Right hindlimb (tissue), 1 donor: Measurements from ENCODE around the gene PPM1B.
"Not testable (repeated sequence)": the region's sequence is repeated elsewhere in the genome, so short reads cannot be mapped to it uniquely, and the experiment has no call there.

Experiments
- DNase-seq: peaks from one replicate; pipeline ENCODE4 v3.0.0-alpha.2; 2018

Gene PPM1B

GRCh38 chr2:44164617-44165016 is 4.1 kb upstream of the PPM1B start:
- no peak for DNase-seq

GRCh38 chr2:44166096-44166495 is 2.6 kb upstream of the PPM1B start:
- no peak for DNase-seq

- no peak for DNase-seq
These were observed 1.3 kb upstream of the PPM1B start for GRCh38 chr2:44167311-44167907.

- DNase-seq, result peak; percentile 100
These were observed 581 bp upstream of the PPM1B start for GRCh38 chr2:44167908-44168680.

GRCh38 chr2:44169155-44169898 is 652 bp downstream of the PPM1B start:
- peak; percentile 66 for DNase-seq

GRCh38 chr2:44170311-44170717 is 1.6 kb downstream of the PPM1B start:
- no peak for DNase-seq

GRCh38 chr2:44171018-44171417 is 2.3 kb downstream of the PPM1B start:
- DNase-seq, result no peak

GRCh38 chr2:44171442-44171841 is 2.8 kb downstream of the PPM1B start:
- not testable (repeated sequence) for DNase-seq

- DNase-seq, result no peak
These were observed 3.9 kb downstream of the PPM1B start for GRCh38 chr2:44172576-44172975.

- no peak for DNase-seq
These were observed 10.3 kb downstream of the PPM1B start for GRCh38 chr2:44178950-44179349.

GRCh38 chr2:44181648-44182047 is 13.0 kb downstream of the PPM1B start:
- DNase-seq, result no peak

- no peak for DNase-seq
These were observed 15.4 kb downstream of the PPM1B start for GRCh38 chr2:44184106-44184505.

GRCh38 chr2:44186810-44187209 is 18.1 kb downstream of the PPM1B start:
- no peak for DNase-seq

GRCh38 chr2:44187251-44187650 is 18.6 kb downstream of the PPM1B start:
- DNase-seq, result no peak

- no peak for DNase-seq
These were observed 20.0 kb downstream of the PPM1B start for GRCh38 chr2:44188696-44189095.

- no peak for DNase-seq
These were observed 20.4 kb downstream of the PPM1B start for GRCh38 chr2:44189104-44189503.

GRCh38 chr2:44190526-44190925 is 21.9 kb downstream of the PPM1B start:
- no peak for DNase-seq

GRCh38 chr2:44191739-44192138 is 23.1 kb downstream of the PPM1B start:
- no peak for DNase-seq

- no peak for DNase-seq
These were observed 24.0 kb downstream of the PPM1B start for GRCh38 chr2:44192646-44193045.

GRCh38 chr2:44195714-44196113 is 27.0 kb downstream of the PPM1B start:
- DNase-seq, result no peak

GRCh38 chr2:44197816-44198215 is 29.1 kb downstream of the PPM1B start:
- no peak for DNase-seq

GRCh38 chr2:44200011-44200410 is 31.3 kb downstream of the PPM1B start:
- DNase-seq, result no peak

- DNase-seq, result no peak
These were observed 32.1 kb downstream of the PPM1B start for GRCh38 chr2:44200759-44201158.

- DNase-seq, result no peak
These were observed 33.0 kb downstream of the PPM1B start for GRCh38 chr2:44201648-44202165.
